ENCODE data around the gene STPG3.

The STPG3 gene

DNA sequence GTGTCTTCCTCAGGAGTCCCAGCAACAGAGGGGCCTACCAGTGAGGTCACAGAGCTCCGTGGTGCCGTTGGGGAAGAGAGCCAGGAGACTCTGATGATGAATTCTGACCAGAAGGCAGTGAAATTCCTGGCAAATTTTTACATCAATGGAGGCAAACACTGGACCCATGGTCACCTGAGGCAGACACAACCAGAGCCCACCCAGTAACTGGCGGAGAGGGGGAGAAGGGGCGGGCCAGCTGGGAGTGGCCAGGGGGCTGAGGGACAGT lies at the start of gene STPG3:
STPG3 (plus strand) TSS at position 93 of the 268 bp plus-strand sequence; CDS start at position 94, 1 bp downstream.
- DNase-seq (ENCODE audit: low read depth in 2 of 2, low spot score in 1 of 2) = no peak

DNA sequence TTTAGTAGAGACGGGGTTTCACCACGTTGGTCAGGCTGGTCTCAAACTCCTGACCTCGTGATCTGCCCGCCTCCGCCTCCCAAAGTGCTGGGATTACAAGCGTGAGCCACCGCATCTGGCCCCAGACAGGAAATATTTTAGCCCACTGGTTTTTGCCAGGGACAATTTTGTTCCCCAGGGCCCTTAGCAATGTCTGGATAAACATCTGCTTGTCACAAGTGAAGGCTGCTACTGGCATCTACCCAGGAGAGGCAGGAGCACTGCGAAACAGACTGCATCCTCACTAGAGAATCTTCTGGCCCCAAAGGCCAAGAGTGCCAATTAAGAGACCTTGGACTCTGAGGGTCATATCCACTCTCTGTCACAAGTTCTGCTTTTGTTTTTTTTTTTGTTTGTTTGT lies 48.1 kb upstream of the STPG3 start:
- no peak for DNase-seq (ENCODE audit: low read depth in 2 of 2, low spot score in 1 of 2)

DNA sequence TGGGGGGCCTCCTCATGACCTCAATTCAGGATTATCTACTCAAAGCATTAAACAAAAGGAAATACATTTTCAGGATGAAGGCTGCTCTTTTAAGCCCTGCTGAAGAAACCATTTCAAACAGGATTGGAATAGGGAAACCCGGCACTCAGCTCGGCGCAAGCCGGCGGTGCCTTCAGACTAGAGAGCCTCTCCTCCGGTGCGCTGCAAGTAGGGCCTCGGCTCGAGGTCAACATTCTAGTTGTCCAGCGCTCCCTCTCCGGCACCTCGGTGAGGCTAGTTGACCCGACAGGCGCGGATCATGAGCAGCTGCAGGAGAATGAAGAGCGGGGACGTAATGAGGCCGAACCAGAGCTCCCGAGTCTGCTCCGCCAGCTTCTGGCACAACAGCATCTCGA lies 46.4 kb upstream of the STPG3 start:
- no peak for DNase-seq (ENCODE audit: low read depth in 2 of 2, low spot score in 1 of 2)

DNA sequence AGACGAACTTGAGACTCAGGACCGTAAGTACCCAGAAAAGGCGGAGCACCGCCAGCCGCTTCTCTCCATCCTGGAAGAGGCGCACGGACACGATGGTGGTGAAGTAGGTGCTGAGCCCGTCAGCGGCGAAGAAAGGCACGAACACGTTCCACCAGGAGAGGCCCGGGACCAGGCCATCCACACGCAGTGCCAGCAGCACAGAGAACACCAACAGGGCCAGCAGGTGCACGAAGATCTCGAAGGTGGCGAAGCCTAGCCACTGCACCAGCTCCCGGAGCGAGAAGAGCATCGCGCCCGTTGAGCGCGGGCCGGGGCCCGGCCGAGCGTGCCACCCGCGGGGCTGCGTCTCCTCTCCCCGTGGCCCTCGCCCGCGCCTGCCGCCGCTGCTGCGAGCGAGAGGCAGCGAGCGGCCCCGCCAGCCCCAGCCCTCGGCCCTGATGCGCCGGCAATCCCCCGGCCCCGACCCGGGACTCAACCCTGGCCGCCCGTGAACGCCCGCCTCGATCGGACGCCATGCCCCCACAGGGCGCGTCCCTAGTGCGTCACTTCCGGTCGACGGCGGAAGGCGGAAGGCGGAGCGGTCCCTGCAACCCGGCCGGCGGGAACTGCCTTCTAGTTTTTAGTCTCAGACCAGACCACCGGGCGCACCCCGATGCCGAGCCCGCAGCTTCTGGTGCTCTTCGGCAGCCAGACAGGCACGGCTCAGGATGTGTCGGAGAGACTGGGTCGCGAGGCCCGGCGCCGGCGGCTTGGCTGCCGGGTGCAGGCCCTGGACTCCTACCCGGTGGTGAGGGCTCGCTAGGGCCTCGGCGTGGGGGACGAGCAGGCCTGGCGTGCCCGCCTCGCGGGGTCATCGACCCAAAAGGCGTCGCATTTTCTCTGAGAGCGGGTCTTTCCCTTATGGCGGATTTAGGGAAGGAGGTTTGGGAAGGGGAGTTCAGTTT lies 45.7 kb upstream of the STPG3 start, which contains the start of the genes NDOR1 and TMEM203:
NDOR1 (plus strand) TSS at position 575 of the 944 bp plus-strand sequence; CDS start at position 653, 78 bp downstream.
TMEM203 (minus strand) TSS at position 523 of the 944 bp plus-strand sequence; CDS start at position 289, 234 bp downstream.
- peak; percentile 85 to 89 for DNase-seq (ENCODE audit: low read depth in 2 of 2, low spot score in 1 of 2)

DNA sequence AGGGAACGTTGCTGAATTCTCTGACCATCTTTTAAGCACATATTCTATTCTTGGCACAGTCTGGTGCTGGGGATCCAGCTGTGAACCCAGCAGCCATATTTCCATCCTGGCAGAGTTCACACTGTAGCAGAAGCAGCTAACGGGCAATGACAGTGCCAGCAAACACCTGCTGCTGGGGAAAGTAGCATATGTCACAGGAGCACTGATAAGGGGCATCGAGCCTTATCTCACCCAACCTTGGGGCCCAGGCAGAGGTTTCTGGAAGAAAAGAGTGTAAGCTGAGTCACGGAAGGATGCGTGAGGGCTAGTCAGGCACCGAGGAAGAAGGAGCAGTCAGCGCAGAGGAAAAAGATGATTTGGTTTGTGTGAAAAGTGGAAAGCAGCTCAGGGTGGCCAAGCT lies 44.5 kb upstream of the STPG3 start:
- DNase-seq (ENCODE audit: low read depth in 2 of 2, low spot score in 1 of 2) = no peak

DNA sequence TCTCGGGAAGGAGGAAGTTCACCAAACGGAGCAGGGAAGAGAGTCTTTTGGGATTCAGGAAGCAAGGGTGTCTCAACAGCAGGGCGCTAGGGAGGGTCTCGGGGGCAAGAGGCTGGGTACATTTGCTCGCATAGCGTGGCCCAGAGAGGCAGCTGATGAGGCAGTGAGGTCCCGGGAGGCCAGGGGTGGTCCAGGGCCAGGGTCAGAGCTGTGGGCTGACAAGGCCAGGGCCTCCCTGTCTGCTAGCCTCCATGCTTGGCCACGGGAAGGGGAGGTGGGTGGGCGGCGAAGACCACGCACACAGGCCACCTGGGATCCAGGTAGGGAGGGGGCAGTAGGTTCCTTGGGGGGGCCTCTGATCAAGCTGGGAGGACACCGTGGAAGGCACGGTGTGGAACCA lies 39.6 kb upstream of the STPG3 start:
- no peak for DNase-seq (ENCODE audit: low read depth in 2 of 2, low spot score in 1 of 2)

DNA sequence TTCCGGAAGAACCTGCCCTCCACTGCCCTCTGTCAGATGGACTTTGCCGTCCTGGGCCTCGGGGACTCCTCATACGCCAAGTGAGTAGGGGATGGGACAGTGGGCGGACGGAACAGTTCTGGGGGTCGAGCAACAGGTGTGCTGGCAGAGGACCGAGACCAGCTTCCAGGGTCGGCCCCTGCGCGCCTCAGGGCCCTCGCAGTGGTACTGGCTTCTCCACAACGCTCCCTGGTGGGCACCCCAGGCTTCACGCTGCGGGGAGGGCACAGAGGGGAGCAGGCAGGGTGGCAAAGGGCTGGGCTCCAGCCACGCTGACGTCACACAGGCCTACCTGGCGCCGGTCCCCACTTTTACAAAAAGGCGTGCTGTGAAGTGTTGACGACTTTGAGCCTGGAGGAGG lies 38.6 kb upstream of the STPG3 start:
- no peak for DNase-seq (ENCODE audit: low read depth in 2 of 2, low spot score in 1 of 2)

DNA sequence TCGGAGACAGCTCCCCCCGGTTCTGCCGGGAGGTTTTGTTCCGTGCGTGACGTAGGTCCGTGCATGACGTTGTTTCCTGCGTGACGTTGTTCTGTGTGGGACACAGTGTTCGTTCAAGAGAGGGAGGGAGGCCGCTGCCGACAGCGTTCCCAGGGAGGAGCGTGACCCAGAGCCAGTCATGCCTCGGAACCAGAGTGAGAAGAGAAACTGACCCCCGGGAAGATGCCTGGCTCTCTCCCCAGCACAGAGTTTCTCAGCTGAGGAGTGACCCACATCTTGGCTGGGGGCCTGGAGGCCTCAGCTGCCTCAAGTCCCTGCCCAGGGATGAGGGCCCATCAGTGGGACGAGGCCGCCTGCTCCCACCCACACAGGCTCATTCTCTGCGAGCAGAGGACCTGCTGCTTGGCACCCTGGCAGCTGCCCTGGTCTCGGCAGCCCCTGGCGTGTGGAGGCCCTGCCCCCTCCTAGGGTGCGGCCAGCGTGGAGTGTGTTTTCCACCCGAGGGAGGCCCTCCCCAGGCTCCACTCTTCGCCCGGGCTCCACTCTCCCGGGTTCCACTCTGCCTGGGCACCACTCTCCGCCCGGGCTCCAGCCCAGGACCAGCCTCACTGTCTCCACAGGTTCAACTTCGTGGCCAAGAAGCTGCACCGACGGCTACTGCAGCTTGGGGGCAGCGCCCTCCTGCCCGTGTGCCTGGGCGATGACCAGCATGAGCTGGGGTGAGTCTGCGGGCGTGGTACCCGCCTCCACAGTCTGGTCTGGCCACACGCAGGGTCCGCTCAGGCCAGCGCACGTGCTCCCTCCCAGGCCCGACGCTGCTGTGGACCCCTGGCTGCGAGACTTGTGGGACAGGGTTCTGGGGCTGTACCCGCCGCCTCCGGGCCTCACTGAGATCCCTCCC lies 37.7 kb upstream of the STPG3 start:
- DNase-seq (ENCODE audit: low read depth in 2 of 2, low spot score in 1 of 2) = no peak

DNA sequence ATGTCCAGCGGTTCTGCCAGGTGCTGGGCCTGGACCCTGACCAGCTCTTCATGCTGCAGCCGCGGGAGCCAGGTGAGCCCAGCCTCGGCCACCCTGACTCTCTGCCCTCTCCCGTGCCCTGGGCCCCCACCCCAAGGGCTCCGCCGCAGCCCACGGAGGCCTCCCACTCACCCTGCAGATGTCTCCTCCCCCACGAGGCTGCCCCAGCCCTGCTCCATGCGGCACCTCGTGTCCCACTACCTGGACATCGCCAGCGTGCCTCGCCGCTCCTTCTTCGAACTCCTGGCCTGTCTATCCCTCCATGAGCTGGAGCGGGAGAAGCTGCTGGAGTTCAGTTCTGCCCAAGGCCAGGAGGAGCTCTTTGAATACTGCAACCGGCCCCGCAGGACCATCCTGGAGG lies 36.5 kb upstream of the STPG3 start:
- no peak for DNase-seq (ENCODE audit: low read depth in 2 of 2, low spot score in 1 of 2)

DNA sequence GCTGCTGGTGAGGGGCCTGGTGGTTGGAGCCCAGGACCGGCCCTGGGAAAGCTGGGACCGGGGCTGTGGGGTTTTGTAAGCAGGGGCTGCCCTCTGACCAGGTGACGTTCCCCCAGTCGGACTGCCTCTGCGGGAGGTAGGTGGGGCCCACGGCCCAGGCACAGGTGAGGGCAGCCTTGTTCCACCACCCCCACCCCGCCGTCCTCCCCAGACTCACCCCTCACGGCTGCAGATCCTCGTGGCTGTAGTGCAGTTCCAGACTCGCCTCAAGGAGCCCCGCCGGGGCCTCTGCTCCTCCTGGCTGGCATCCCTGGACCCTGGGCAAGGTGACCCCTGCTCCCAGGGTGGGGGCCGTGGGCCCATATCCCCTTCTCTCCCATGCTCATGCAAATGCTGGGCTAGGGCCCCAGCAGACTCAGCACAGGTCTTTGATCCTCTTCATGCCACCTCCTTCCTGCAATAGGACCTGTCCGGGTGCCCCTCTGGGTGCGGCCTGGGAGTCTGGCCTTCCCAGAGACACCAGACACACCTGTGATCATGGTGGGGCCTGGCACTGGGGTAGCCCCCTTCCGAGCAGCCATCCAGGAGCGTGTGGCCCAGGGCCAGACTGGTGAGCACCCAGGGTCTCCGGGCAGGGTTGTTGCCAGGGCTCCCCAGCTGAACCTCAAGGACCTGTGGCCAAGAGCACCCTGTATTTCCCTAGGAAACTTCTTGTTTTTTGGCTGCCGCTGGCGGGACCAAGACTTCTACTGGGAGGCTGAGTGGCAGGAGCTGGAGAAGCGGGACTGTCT lies 35.7 kb upstream of the STPG3 start:
- no peak for DNase-seq (ENCODE audit: low read depth in 2 of 2, low spot score in 1 of 2)

DNA sequence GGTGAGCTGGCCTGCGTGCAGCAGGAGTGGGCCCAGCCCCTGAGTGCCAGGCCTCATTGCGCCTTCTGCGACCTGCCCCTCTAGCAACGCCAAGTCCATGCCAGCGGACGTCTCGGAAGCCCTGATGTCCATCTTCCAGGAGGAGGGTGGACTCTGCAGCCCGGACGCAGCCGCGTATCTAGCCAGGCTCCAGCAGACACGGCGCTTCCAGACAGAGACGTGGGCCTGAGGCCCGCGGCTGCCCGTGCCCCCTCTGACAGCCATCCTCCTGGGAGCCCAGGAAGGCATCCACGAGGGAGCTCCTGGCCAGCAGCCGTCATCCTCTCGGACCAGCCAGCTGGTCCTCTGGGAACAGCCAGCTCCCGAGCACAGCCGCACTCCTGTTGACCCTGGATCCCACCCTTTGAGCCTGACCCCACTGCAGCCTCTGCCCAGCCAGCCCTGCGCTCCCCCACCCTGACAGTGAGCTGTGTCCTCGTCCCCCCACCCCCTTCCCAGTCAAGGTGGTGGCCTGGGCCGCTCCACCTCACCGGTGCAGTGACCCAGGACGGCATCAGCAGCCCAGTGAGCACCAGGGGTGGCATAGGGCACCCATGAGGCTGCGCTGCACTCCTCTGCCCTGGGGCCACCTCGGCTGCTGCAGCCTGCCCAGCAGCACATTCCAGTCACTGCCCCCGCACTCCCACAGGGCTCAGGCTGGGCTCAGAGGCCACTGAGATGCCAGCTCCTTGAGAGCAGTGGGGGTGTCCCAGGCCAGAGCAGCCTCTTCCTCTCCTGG lies 34.7 kb upstream of the STPG3 start:
- no peak for DNase-seq (ENCODE audit: low read depth in 2 of 2, low spot score in 1 of 2)

DNA sequence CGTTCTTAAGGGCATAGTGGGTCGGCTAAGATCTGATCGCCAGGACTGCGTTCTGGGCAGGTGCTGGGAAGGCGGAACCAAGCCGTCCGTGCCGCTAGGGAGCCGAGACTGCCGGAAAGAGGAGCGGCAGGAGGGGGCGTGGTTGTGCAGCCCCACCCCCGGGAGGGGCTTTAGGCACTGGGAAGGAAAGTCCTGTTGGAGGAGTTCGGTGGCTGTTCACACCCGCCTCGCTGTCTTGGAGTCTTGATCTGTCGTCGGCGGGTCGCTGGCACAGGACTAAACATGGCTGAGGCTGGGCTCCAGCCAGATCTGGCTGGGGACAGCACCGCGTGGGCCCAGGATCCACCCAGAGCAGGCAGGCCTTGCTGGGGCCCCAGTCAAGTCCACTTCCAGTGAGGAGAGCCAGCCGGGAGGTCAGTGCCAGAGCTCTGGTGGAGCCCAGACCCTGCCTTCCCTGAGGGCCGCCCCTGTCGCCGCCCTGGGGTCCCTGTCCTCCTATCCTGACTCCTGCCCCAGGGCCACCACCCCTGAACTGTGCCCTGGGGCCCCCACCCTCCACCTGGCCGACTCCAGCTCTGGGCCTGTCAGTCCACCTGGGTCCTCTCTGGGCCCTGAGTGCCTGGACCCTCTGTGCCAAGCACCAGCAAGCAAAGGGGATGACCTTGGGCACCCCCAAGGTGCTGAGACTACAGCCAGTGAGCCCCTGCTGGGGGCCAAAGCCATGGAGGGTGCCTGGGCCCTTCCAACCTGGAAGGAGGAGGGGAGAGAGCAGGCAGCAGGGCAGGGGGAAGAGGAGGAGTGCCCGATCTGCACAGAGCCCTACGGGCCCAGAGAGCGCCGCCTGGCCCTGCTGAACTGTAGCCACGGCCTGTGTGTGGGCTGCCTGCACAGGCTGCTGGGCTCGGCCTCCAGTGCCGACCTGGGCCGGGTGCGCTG lies 33.5 kb upstream of the STPG3 start:
- DNase-seq (ENCODE audit: low read depth in 2 of 2, low spot score in 1 of 2) = no peak

DNA sequence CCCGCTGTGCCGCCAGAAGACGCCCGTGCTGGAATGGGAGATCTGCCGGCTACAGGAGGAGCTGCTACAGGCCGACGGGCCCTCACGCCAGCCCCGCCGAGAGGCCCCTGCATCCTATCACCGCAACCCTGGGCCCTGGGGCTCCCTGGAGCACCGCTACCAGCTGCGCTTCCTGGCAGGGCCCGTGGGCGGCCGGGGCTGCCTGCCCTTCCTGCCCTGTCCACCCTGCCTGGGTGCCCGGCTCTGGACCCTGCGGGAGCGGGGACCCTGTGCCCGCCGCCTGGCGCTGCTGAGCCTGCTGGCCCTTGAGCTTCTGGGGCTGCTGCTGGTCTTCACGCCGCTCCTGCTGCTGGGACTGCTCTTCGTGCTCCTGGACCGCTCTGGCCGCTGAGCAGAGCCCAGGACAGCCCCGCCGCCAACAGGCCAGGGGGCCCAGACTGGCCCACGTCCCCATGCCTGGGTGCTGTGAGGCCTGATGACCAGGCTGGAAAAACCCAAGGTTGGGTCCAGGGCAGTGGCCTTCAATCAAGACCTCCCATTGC lies 32.8 kb upstream of the STPG3 start:
- no peak for DNase-seq (ENCODE audit: low read depth in 2 of 2, low spot score in 1 of 2)

DNA sequence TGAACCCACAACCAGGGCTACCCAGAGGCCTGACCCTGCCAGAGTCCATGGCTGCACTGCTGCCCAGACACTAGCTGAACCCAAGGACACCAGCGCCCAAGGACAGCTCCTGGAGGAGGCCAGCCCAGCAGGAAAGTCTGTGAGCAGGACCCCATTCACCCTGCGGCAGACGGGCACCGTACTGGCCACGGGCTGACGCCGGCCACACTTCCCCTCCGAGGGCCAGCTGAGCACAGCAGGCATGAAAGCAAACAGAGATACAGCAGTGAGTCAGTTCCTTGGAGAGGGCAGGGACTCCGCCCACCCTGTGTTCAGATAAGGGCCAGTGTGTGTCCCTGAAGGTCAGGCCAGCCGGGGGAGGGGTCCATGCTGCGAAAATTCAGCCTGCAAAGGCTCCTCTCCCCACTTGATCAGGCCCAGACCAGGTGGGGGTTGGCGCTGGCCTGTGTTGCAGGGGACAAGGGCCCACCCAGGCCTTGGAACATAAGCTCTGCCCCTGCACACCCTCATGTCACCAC lies 32.3 kb upstream of the STPG3 start:
- no peak for DNase-seq (ENCODE audit: low read depth in 2 of 2, low spot score in 1 of 2)

DNA sequence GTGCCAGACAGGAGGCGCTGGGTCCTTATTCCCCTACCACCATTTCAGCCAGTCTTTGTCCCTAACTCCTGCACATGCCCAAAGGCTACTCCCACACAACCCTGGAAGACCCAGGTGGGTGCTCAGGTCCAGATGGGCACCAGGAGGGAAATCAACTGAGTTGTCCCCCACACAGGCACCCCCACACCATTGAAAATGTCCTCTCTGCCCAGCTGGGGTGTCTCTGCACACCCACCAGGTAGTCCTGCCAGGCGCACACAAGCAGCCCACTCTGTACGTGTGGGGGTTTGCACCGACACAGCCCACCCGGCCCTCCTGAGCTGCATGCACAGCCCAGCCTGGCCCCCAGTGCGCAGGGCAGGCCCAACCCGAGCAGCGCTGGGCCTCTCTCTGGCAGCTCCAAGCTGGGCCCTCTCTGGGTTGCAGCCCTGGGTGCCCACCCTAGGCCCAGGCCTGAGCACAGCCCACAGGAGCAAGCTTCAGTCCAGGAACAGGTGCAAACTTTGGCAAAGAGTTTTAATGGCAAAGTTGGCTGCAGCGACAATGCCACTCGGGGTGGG lies 31.2 kb upstream of the STPG3 start:
- DNase-seq (ENCODE audit: low read depth in 2 of 2, low spot score in 1 of 2) = no peak

DNA sequence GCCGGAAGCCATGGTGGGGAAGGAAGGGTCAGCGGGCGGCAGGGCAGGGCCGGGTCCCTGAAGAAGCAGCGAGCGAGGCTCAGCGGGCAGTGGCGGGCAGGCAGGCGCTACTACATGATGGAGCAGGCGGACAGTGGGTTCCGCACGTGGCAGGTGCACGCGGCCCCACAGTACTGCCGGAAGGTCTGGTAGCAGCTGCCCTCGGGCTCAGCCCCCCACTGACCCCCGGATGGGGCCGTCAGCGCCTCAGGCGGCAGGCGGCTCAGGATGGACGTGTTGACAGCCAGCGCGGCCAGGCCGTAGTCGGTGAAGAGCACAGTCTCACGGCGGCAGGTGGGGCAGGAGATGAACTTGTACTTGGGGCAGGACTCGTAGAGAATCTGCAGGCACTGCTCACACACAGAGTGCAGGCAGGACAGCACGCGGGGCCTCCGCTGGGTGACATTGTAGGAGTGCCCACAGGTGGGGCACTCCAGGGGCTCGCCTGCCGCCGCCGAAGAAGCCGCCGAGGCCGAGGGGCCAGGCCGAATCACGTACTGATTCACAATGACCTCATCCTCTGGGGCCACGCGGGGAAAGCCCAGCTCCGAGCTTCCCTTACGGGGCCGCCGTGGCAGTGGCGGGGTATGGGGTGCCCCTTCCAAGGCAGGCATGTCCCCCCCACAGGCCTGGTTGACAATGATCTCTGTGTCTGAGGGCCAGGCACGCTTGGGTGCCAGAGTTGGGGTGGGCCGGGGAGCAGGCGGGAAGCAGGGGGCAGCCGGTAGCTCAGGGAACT lies 30.6 kb upstream of the STPG3 start:
- DNase-seq (ENCODE audit: low read depth in 2 of 2, low spot score in 1 of 2) = no peak

DNA sequence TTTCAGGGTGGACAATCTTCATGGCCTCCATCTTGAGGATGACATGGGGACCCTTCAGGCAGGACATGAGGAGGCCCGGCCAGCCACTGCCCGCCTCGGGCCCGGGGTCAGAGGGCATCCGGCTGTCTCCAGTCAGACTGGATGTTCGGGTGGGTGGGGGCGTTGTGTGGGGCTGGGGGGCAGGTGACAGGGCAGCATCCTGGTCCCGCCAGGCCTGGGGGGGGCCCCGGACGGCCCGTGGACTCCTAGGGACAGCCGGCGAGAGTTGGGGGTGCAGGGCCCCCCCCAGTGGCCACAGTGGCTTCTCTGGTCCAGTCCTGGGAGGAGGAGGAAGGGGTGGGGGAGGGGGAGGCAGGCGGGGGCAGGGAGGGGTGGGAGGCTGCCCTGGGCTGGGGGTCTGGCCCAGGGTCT lies 30.0 kb upstream of the STPG3 start:
- no peak for DNase-seq (ENCODE audit: low read depth in 2 of 2, low spot score in 1 of 2)
